OCI-LY3 (cell line): ENCODE results near the gene ARL6IP1.

Experiments used
- CTCF ChIP-seq: fragments of 200-600, 300-600 bp; sonication (generic); IDR thresholded peaks from 2 replicates; pipeline ENCODE4 v1.5.1; 2014; ENCODE audit warnings: antibody characterized with exemption, low read length, low read depth
- EZH2phosphoT487 ChIP-seq: fragments of 200-600 bp; shearing (Covaris generic); IDR thresholded peaks from 2 replicates; pipeline ENCODE4 v1.6.1; 2018; ENCODE audit warnings: antibody characterized with exemption, mixed run types, low read depth

GRCh38 chr16:18832613-18833012 is 31.3 kb upstream of the ARL6IP1 start:
- no peak for TF ChIP-seq CTCF
- TF ChIP-seq EZH2phosphoT487 = no peak
